Urothelium cell line (cell line): ENCODE measurements around the gene VSIR.
A peak's percentile ranks its signal among the peaks of the same experiment; 100 is the strongest.

Experiments
- DNase-seq: peaks from one replicate; pipeline ENCODE4 v3.0.0; 2011; ENCODE audit warnings: low spot score, mixed read lengths
- FAIRE-seq: peaks from 2 replicates; lab custom pipeline; 2011; peaks lifted over from hg19 to GRCh38; lab: Jason Lieb, UNC

The VSIR gene

DNA sequence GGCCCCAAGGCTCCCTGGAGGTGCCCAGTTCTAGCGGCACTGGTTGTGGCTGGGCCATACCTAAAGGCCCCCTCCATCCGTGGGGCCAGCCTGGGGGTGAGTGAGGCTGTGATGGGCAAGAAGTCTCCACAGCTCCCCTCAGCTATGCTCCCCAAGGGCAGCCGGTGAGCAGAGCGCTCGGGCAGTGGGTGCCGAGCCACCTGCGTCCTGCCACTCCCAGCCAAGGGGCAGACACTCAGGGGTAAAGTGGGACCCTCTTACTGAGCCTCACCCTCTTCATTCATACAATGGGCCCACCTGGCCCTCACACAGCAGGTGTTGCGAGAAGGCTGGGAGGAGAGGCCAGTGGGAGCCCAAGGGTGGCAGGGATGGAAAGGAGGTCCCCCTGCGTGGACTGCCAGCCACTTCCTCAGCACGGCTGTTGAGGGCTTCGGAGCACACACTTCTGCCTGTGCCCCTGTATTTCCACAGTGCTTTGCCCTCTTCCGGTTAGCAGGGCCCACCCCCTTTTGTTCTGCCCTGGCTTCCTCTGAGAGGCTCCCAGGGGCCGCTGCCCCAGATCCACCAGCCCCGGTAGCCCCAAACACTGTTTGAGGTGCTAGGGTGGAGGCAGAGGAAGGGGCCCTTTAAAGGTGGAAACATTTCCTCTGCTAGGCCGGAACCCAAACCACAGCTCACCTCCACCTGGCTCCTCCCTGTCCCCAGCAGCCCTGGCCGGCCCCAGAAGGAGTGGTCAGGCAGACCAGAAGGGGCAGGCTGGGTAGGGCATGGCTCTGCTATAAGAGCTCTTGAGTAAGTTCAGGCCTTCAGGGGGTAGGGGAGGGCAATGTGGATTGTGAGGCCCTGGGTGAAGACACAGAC lies 37.4 kb downstream of the VSIR start:
- DNase-seq = no peak
- FAIRE-seq = no peak

DNA sequence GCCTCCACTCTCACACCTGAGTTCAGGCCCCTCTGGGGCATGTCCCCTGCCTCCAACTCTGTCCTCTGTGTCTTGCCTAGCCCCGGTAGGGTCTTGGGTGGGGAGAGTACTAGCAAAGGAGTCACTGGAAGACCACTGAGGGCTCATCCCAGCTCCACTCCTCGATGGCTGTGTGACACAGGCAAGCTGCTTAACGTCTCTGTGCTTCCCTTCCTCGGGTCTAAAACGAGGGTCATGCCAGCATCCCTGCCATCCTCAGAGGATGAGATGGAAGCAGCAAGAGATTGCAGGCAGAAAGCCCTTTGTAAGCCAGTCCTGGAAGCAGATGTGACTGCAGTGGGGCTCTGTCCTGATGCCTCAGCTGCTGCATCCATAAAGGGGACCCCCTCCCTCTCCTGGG lies 38.5 kb downstream of the VSIR start:
- DNase-seq (no peak), FAIRE-seq (no peak)

- DNase-seq (no peak), FAIRE-seq (peak; percentile 35)
Observed at GRCh38 chr10:71731791-71732190, 41.5 kb downstream of the VSIR start.

- DNase-seq = no peak
- FAIRE-seq = no peak
Observed at GRCh38 chr10:71729161-71729636, 44.1 kb downstream of the VSIR start.

DNA sequence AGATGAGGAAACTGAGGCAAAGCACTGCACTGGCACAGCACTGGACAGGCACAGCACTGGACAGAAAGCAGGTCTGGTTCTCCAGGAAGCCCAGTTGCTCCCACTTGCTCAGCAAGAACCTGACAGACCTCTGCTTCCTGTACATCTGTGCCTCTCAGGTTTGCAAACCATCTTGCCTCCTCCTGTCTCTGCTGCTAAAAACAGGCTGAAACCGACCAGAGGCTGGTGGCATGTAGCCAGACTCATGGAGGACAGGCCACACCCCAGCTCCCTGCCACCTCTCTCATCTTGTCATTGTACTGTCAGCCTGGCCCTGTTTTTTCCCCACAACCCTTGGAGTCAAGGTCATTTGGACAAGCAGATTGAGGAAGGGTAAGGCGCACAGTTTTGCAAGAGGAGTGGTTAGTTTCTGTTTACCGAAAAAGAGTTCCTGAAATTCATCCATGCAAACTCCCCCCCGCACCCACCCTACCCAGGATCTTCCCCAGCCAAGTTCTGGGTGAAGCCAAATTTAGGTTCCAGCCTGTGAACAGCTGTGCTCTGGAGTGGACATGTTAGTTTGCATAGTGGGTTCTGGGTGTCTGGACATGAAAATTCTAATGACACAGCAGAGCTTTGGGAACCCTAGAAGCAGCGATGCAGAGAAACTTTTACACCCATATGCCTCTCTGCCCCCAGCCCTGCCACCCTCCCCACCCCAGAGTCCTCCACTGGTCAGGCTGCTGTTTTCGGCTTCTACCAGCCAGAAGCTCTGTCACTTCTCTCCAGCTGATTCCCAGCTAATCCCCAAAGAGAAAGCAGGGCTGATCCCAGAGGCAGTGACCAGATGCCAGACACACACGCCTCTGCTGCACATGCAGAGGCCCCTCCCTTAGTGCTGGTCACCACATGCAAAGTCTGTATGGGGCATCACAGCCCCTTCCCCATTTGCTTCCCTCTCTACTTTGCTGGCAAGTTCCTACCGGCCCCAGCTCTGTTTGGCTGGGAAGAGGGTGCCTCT lies 45.3 kb downstream of the VSIR start:
- DNase-seq (peak; percentile 41), FAIRE-seq (peak; percentile 63)

DNA sequence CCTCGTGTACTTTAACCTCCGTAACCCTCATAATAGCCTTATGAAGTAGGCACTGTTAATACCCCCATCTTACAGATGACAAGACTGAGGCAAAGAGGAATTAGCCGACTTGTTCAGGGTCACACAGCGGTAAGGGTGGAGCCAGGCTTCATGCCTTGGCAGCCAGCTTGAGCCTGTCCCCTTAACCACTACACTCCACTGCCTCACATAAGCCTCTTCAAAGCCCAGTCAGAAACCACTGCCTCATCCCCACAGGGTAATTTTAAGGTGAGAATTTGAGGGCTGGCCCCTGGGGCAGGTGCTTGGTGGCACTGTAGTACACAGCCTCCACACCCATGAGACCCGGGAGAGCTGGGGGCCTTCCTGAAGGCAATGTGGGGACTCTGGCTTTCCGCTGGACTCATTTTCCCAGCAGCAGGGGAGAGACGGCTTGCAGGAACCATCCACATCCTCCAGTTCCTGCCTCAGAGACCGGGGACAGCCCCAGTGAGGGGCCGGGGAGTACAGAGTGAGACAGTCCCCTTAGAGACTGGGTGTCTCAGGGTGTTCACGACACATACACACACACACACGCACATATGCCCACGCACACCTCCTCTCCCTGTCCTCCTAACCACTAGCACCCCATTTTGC lies 46.1 kb downstream of the VSIR start:
- peak; percentile 32 for FAIRE-seq
- DNase-seq = no peak

- DNase-seq (no peak), FAIRE-seq (no peak)
Observed at GRCh38 chr10:71726580-71727104, 46.7 kb downstream of the VSIR start.

DNA sequence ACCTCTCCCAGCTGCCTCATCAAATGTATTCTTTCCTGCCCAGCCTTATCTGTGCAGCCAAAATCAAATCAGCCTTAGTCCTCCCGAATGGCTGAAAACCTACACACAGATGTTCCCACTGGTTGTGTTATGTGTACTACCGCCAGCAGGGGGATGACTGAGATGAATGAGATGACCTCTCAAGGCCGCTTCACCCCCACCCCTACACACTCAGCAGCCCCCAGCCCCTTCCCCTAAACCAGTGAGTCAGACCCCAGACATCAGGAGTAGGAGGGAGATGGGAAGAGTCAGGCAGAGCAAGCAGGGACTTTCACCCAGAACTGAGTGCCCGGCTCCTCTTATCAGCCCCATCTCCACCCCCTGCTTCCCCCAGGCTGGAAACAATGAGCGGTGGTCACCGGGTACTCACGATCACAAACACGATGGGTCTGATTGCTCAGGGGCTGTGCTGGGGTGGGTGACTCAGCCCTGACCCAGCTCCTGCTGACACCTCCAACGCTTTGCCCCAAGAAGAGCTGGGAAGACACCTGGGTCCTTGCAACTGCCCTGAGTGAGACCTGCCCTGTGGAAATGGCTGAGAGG lies 47.2 kb downstream of the VSIR start:
- DNase-seq (peak; percentile 68), FAIRE-seq (peak; percentile 93)

DNA sequence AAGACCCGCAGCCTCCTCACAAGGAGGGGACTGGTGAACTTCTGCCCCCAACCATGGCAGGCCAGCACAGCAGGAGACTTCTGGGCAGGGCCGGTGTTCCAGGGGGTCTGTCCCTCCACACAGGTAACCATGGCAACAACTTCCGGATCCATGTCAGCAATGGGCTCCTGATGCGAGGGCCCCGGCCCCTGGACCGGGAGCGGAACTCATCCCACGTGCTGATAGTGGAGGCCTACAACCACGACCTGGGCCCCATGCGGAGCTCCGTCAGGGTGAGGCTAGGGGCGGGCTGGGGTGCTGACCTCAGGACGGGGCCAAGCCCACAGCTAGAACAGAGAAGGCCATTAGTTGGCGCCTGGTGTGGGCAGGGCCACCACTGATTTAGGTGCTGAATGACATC lies 48.1 kb downstream of the VSIR start:
- DNase-seq = no peak
- FAIRE-seq = no peak

DNA sequence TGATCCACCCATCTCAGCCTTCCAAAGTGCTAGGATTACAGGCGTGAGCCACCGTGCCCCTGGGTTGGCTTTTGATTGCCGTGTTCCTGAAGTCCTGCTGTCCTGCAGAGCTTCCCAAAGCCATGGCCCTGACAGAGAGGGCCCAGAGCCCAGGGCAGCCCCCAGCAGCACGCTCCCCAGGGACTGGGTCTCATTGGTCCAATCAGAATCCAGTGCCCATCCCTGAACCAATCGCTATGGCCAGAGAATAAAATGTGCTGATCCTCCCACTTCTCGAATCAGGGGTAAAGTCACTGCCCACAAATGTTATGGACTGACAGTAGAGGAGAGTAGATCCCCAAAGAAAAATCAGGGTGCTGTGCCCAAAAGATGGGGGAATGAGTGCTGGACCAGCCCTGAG lies 48.8 kb downstream of the VSIR start:
- FAIRE-seq (no peak), DNase-seq (no peak)

GRCh38 chr10:71723311-71723710 lies 50.0 kb downstream of the VSIR start:
- FAIRE-seq (peak; percentile 17), DNase-seq (no peak)

- DNase-seq = no peak
Observed at GRCh38 chr10:71722849-71723248, 50.5 kb downstream of the VSIR start.

GRCh38 chr10:71721313-71721712 lies 52.0 kb downstream of the VSIR start:
- FAIRE-seq = no peak
- no peak for DNase-seq

More at GRCh38 chr10:71722849-71723248, 50.5 kb downstream of the VSIR start:
- FAIRE-seq = no peak

DNA sequence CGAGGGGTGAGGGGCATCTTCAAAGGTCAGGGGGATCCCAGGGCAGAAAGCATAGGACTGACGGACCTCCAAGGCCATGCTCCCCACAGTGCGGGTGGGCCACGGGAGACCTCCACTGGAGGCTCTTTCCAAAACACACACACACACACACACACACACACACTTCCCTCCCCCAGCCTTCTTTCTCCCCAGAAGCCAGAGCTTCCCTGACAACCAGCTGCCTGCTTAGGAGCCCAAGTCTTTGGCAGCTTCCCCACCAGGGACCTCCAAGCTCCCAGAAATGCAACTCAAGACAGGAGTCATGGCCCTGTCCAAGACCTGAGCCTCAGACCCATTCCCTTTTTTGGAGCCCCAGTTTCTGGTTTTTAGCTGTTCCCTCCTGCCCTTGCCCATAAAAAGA lies 53.0 kb downstream of the VSIR start:
- no peak for FAIRE-seq

GRCh38 chr10:71719464-71720201 lies 53.7 kb downstream of the VSIR start, which contains the start of gene C10orf105:
Gene C10orf105, minus strand, starts transcription at chr10:71719778. Its CDS starts 3,441 bp downstream, at chr10:71716337.
- FAIRE-seq = no peak

More for the DNA sequence above, 53.0 kb downstream of the VSIR start:
- DNase-seq = no peak

DNA sequence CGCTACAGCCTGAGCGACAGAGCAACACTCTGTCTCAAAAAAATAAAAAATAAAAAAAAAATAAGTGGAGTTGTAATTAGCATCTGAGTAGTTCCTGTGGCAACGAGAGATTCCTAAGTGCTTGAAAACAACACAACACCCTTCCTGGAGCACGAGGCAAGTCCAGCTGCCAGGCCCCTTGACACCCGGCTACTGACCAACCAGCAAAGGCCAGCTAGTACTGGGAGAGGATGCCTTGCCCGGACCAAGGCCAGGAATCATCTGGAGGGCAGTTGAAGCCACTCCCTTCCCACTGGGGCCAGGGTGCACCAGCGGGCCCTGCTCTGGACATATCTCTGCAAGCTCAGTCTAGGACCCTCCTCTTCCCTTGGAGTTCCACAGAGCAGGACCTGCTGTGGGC lies 54.3 kb downstream of the VSIR start:
- DNase-seq = no peak
- no peak for FAIRE-seq

More at GRCh38 chr10:71719464-71720201, 53.7 kb downstream of the VSIR start, which contains the start of gene C10orf105:
- DNase-seq = no peak

- DNase-seq = no peak
- no peak for FAIRE-seq
Observed at GRCh38 chr10:71718165-71718698, 55.1 kb downstream of the VSIR start.

- FAIRE-seq (no peak), DNase-seq (no peak)
Observed at GRCh38 chr10:71717551-71717951, 55.8 kb downstream of the VSIR start.

DNA sequence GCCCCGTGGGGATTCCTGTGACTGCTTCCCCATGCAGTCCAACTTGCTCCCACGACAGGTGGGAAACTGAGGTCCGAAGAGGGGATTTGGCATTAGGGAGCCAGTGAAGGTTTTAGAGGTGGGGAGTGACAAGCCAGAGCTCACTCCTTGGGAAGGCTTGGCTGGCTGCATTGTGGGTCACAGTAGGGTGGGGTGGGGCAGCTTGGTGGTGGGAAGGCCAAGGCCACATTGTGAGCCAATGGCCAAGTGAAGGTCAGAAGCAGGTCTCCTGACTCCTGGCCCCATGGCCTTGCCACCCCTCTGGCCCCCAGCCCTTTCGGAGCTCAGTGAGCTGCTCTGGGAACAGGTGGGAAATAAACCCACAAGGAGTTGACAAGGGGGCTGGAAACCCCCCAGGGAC lies 56.3 kb downstream of the VSIR start:
- no peak for FAIRE-seq
- no peak for DNase-seq
